H1 (cell line): ENCODE data around the gene ZBTB42. TPM values are rescaled to one million over a fixed set of nuclear protein-coding genes. Genes with fewer than 3 reads are reported as not detected.

Experiments used
- CTCF ChIA-PET: fragments of 300-600 bp; sonication (Branson Sonifier 250); formaldehyde crosslinking; loops from one replicate; lab custom pipeline; 2021; ENCODE audit not compliant: partially characterized antibody; lab: Charles Lee
- POLR2A ChIA-PET: fragments of 300-600 bp; sonication (Branson Sonifier 250); formaldehyde crosslinking; loops from one replicate; lab custom pipeline; 2021; ENCODE audit warnings: inconsistent platforms; ENCODE audit not compliant: partially characterized antibody; lab: Charles Lee
- DNase-seq, 2 experiments: peaks; one replicate each; pipeline versions ENCODE4 v3.0.0 to v3.0.0-alpha.2; 2010 to 2022; ENCODE audit warnings: low spot score in 2 of 2, low read depth in 1 of 2, mixed read lengths in 1 of 2
- FAIRE-seq: peaks from 2 replicates; lab custom pipeline; 2011; peaks lifted over from hg19 to GRCh38; lab: Jason Lieb, UNC
- H2AFZ ChIP-seq: 2 replicates; pipeline ENCODE4 v1.8.1; 2012; ENCODE audit warnings: low read length, inconsistent platforms
- H2AK5ac ChIP-seq: 2 replicates; pipeline ENCODE4 v1.6.1; 2013; ENCODE audit warnings: low read depth, low read length
- H2BK120ac ChIP-seq: replicated peaks from 2 replicates; pipeline ENCODE3; 2013; ENCODE audit warnings: low read depth, low read length, inconsistent platforms
- H2BK12ac ChIP-seq: 2 replicates; pipeline ENCODE4 v1.6.1; 2013; ENCODE audit warnings: low read depth, low read length
- H2BK15ac ChIP-seq: 2 replicates; pipeline ENCODE4 v1.6.1; 2013; ENCODE audit warnings: low read length
- H2BK20ac ChIP-seq: 2 replicates; pipeline ENCODE4 v1.6.1; 2013; ENCODE audit warnings: low read length
- H2BK5ac ChIP-seq: 2 replicates; pipeline ENCODE4 v1.6.1; 2013; ENCODE audit warnings: low read depth, low read length
- H3K14ac ChIP-seq: 2 replicates; pipeline ENCODE4 v1.6.1; 2013; ENCODE audit warnings: inconsistent platforms; ENCODE audit not compliant: insufficient read length
- H3K18ac ChIP-seq: 2 replicates; pipeline ENCODE4 v1.6.1; 2013; ENCODE audit warnings: low read length; ENCODE audit errors: extremely low read depth
- H3K23ac ChIP-seq: 2 replicates; pipeline ENCODE4 v1.6.1; 2013; ENCODE audit warnings: inconsistent platforms; ENCODE audit not compliant: insufficient read length
- H3K23me2 ChIP-seq: 2 replicates; pipeline ENCODE4 v1.6.1; 2013; ENCODE audit warnings: low read depth, low read length
- H3K27ac ChIP-seq: 2 replicates; pipeline ENCODE4 v1.6.1; 2011; ENCODE audit warnings: low read depth, low read length, inconsistent platforms
- H3K27me3 ChIP-seq, 4 experiments: replicated peaks in 1 of 4; 1 replicate in 1 of 4; 2 replicates in 3 of 4; pipeline versions ENCODE4 v1.6.1 to v1.8.1; 2011 to 2013; ENCODE audit warnings: low read length in 3 of 4, mild to moderate bottlenecking in 3 of 4, inconsistent platforms in 2 of 4, mixed read lengths in 2 of 4, moderate library complexity in 1 of 4; ENCODE audit not compliant: control insufficient read depth in 3 of 4, insufficient read depth in 3 of 4; ENCODE audit errors: extremely low read depth in 1 of 4
- H3K36me3 ChIP-seq, 4 experiments: 2 replicates each; pipeline versions ENCODE4 v1.6.1 to v1.8.1; 2011 to 2013; ENCODE audit warnings: mild to moderate bottlenecking in 4 of 4, low read length in 3 of 4, moderate library complexity in 2 of 4, control low read depth in 1 of 4, inconsistent platforms in 1 of 4; ENCODE audit not compliant: insufficient read depth in 4 of 4, control insufficient read depth in 2 of 4
- H3K4ac ChIP-seq: replicated peaks from 2 replicates; pipeline ENCODE3; 2013; ENCODE audit warnings: low read length, low read depth, mixed read lengths, inconsistent platforms; ENCODE audit not compliant: insufficient read length
- H3K4me1 ChIP-seq, 4 experiments: replicated peaks in 1 of 4; 1 replicate in 1 of 4; 2 replicates in 3 of 4; pipeline versions ENCODE4 v1.6.1 to v1.8.1; 2011 to 2013; ENCODE audit warnings: low read length in 3 of 4, inconsistent platforms in 2 of 4, mixed read lengths in 1 of 4; ENCODE audit not compliant: insufficient read depth in 4 of 4, control insufficient read depth in 3 of 4
- H3K4me2 ChIP-seq, 2 experiments: 2 replicates each; pipeline versions ENCODE4 v1.6.1 to v1.8.1; 2011 to 2013; ENCODE audit warnings: low read depth in 2 of 2, low read length in 2 of 2, control low read depth in 1 of 2, inconsistent platforms in 1 of 2, mild to moderate bottlenecking in 1 of 2; ENCODE audit not compliant: insufficient read depth in 1 of 2
- H3K4me3 ChIP-seq, 4 experiments: fragments of 200-600, 300-600 bp in 1 of 4; sonication (generic), shearing (Covaris generic), sonication (Bioruptor Twin) in 1 of 4; 2 replicates each; pipeline versions ENCODE4 v1.5.1 to v1.8.1; 2011 to 2016; ENCODE audit warnings: low read length in 4 of 4, low read depth in 3 of 4, control low read depth in 2 of 4, inconsistent platforms in 2 of 4, mild to moderate bottlenecking in 2 of 4, mixed read lengths in 1 of 4, moderate library complexity in 1 of 4; ENCODE audit not compliant: insufficient read depth in 2 of 4; ENCODE audit errors: extremely low read depth in 1 of 4
- H3K56ac ChIP-seq: replicated peaks from 2 replicates; pipeline ENCODE3; 2013; ENCODE audit warnings: low read depth, mild to moderate bottlenecking, mixed read lengths, low read length, inconsistent platforms; ENCODE audit not compliant: insufficient read length
- H3K79me1 ChIP-seq: 2 replicates; pipeline ENCODE4 v1.6.1; 2013; ENCODE audit warnings: low read depth, low read length, control low read depth
- H3K79me2 ChIP-seq, 2 experiments: 2 replicates each; pipeline versions ENCODE4 v1.6.1 to v1.8.1; 2012 to 2013; ENCODE audit warnings: low read length in 2 of 2, mild to moderate bottlenecking in 2 of 2, inconsistent platforms in 1 of 2; ENCODE audit not compliant: insufficient read depth in 2 of 2, control insufficient read depth in 1 of 2
- H3K9ac ChIP-seq, 4 experiments: replicated peaks in 1 of 4; 1 replicate in 1 of 4; 2 replicates in 3 of 4; pipeline versions ENCODE4 v1.6.1 to v1.8.1; 2011 to 2013; ENCODE audit warnings: low read depth in 3 of 4, low read length in 3 of 4, control low read depth in 2 of 4, mild to moderate bottlenecking in 2 of 4, moderate library complexity in 2 of 4, inconsistent platforms in 1 of 4; ENCODE audit errors: extremely low read depth in 1 of 4
- H3K9me3 ChIP-seq, 2 experiments: 2 replicates each; pipeline versions ENCODE4 v1.6.1 to v1.8.1; 2012 to 2013; ENCODE audit warnings: mild to moderate bottlenecking in 2 of 2, moderate library complexity in 2 of 2, control low read depth in 1 of 2, inconsistent platforms in 1 of 2, low read depth in 1 of 2, low read length in 1 of 2, mixed read lengths in 1 of 2; ENCODE audit not compliant: insufficient read depth in 2 of 2
- H4K20me1 ChIP-seq, 2 experiments: replicated peaks in 1 of 2; 2 replicates each; pipeline versions ENCODE3 to v1.8.1; 2011 to 2013; ENCODE audit warnings: inconsistent platforms in 2 of 2, low read length in 2 of 2, mild to moderate bottlenecking in 1 of 2; ENCODE audit not compliant: insufficient read depth in 2 of 2, control insufficient read depth in 1 of 2
- H4K5ac ChIP-seq: 2 replicates; pipeline ENCODE4 v1.6.1; 2013; ENCODE audit warnings: low read length, low read depth, mixed read lengths, inconsistent platforms; ENCODE audit not compliant: insufficient read length
- H4K8ac ChIP-seq: 2 replicates; pipeline ENCODE4 v1.8.0; 2013; ENCODE audit warnings: mild to moderate bottlenecking, moderate library complexity, low read length, inconsistent platforms; ENCODE audit not compliant: insufficient read depth; ENCODE audit errors: extremely low read depth
- H4K91ac ChIP-seq: replicated peaks from 2 replicates; pipeline ENCODE3; 2013; ENCODE audit warnings: low read length, mixed read lengths, inconsistent platforms; ENCODE audit not compliant: insufficient read length
- ASH2L ChIP-seq: fragments of 200-600, 300-600 bp; sonication (generic); IDR thresholded peaks from one replicate; pipeline ENCODE4 v1.7.1; 2017; ENCODE audit warnings: low read length
- KDM5A ChIP-seq: fragments of 200-600 bp; IDR thresholded peaks from 2 replicates; pipeline ENCODE4 v1.7.1; 2012; ENCODE audit warnings: mild to moderate bottlenecking, low read length, inconsistent platforms, mixed read lengths
- POU5F1 ChIP-seq: IDR thresholded peaks from 2 replicates; pipeline ENCODE4 v1.6.1; 2011; ENCODE audit warnings: low read depth, mild to moderate bottlenecking, low read length, moderate library complexity
- WGBS, 2 experiments: shearing (Covaris generic) in 1 of 2; methylation state at CpG; one replicate each; pipeline versions ENCODE4 v1.1.6 to v1.1.7; 2013 to 2015; ENCODE audit warnings: low lambda C conversion rate in 2 of 2, mixed read lengths in 2 of 2, inconsistent platforms in 1 of 2, low coverage in 1 of 2, missing lambda C conversion rate in 1 of 2; ENCODE audit not compliant: insufficient replicate concordance in 2 of 2, insufficient coverage in 1 of 2, insufficient read length in 1 of 2; ENCODE audit errors: extremely low coverage in 1 of 2, missing lambda C conversion rate in 1 of 2; 5-methylcytosine and 5-hydroxymethylcytosine counted together
- polyA plus RNA-seq, 7 experiments: library from polyadenylated mRNA; depleted of rRNA in 3 of 7; stranded (reverse) in 5 of 7; unstranded in 2 of 7; fragments of >200 nt in 5 of 7; fragments of 200-250 nt in 2 of 7; gene quantifications; 1 replicate in 5 of 7; 2 replicates in 1 of 7; 4 replicates in 1 of 7; pipeline versions ENCODE4 v1.2.1 to v1.2.3, GENCODE V29; 2011 to 2013; ENCODE audit warnings: missing spikeins in 2 of 7, mixed read lengths in 2 of 7
- total RNA-seq: library from RNA; stranded (reverse); fragmentation: NEBNext Ultra II Directional; extraction: Animal tissue kit (Norgen Biotek cat#: 25700); gene quantifications from 2 replicates; pipeline ENCODE4 v1.2.1, GENCODE V29; 2021

Gene ZBTB42
- total and polyA plus RNA-seq, 2 of the 8 experiments (the other 6 are each of a cell fraction or from before 2014, with no cell fraction given): 2.8 to 3.1 TPM

DNA sequence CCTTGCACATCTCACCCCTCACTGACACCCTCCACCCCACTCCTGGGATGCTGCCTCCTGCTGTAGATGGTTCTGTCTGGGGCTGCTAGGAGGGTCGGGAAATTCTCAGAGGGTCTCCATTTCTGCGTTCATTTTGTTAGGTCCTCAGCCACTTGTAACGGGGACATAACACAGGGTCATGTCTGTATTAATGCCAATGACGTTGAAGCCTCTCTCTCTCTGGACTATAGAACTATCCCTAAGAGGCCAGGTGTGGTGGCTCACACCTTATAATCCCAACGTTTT lies 33.3 kb upstream of the ZBTB42 start:
- Histone ChIP-seq H3K4me3 (no peak overlapping the region), H3K56ac (no peak overlapping the region), H3K23ac (no peak overlapping the region), H4K20me1 (peaks cover 4 to 12% of the 10 kb centered on the region in 2 experiments), H3K79me1 (no peaks in the 10 kb centered on the region), H3K14ac (no peak overlapping the region), H2BK120ac (no peak overlapping the region), H2BK12ac (0 out of 2 replicates have a peak overlapping the region, but pooled peaks have one; percentile 17), H3K4me1 (peaks cover 0 to 11% (median 8%) of the 10 kb centered on the region in 4 experiments; a peak in 6 of 7 replicates), H3K36me3 (peaks cover 0 to 16% (median 11%) of the 10 kb centered on the region in 4 experiments; a peak in 7 of 8 replicates), H2BK20ac (no peak overlapping the region), H3K79me2 (no peaks in the 10 kb centered on the region), H3K4ac (no peak overlapping the region), H3K4me2 (no peak overlapping the region), H4K8ac (no peak overlapping the region), H3K9me3 (peaks cover 11 to 17% of the 10 kb centered on the region in 2 experiments; a peak in 2 of 4 replicates), H4K5ac (no peak overlapping the region), H3K27me3 (no peaks in the 10 kb centered on the region), H3K27ac (peak overlapping the region; percentile 24; the same call in 1 of the 2 replicates), H2AK5ac (no peak overlapping the region), H3K23me2 (no peaks in the 10 kb centered on the region), H2BK5ac (0 out of 2 replicates have a peak overlapping the region, but pooled peaks have one; percentile 2), H4K91ac (no peak overlapping the region), H2AFZ (no peak overlapping the region), H2BK15ac (no peak overlapping the region), H3K18ac (no peak overlapping the region), H3K9ac (no peak overlapping the region)
- 75% methylated on average over 5 of the region's 5 CpGs; no CpG with 5 or more reads in 1 of the 2 experiments for WGBS, 2 experiments
- POLR2A ChIA-PET: interaction anchor here (1.7 to 2.3 kb wide), 4 partner anchors 8 to 15 kb away, joined by 5 to 13 read pairs (median 9); partner anchors contain the start of gene SIVA1
- CTCF ChIA-PET: interaction anchor here (0.9 to 7.8 kb wide), 11 partner anchors 9 to 109 kb away, joined by 3 to 110 read pairs (median 9); partner anchors contain the start of gene AKT1
- TF ChIP-seq KDM5A: no peak
- TF ChIP-seq POU5F1: no peak
- no peak for TF ChIP-seq ASH2L
- DNase-seq (no peak), FAIRE-seq (no peak)
